ENCODE data around the gene KIF16B.
A peak's percentile ranks its signal among the peaks of the same experiment; 100 is the strongest.
"Not testable (repeated sequence)": the region's sequence is repeated elsewhere in the genome, so short reads cannot be mapped to it uniquely, and the experiment has no call there.

The KIF16B gene

DNA sequence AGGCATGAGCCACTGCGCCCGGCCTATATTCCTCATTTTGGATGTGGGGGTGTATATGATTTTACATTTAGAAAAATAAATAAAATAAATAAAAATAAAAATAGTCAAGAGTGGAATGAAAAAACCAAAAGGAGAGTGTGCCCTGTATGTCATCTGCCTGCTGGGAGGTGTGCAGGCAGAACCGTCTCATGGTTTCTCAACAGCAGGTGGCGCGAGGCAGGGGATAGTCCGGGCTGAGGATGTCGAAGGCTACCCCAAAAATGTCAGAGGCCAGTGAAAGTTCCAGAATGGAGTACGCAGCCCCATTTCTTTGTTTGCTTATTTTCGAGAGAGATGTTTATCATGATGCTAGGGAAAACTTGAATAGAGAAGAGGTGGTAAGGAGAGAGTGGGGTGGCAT is 16.4 kb upstream of the KIF16B start:
- no peak for DNase-seq (ENCODE audit: low read depth, low spot score)

DNA sequence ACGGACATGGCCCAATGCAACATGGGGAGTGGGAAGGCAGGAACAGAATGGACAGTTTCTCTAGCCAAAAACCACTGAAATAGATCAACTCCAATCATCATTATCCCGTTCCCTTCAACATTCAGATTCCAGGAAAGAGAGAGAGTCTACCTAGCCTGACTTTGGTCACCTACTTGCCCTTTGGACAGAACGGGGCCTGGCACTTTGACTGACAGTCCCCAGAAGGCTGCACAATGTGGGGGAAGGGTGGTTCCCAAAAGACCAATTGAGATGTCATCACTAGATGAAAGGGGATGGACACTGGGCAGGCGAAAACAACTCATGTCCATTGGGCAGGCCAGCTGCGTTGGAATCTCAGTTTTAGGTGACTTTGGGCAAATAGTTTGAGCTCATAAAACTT is 15.0 kb upstream of the KIF16B start:
- no peak for DNase-seq (ENCODE audit: low read depth, low spot score)

GRCh38 chr20:16587066-16587465 is 13.8 kb upstream of the KIF16B start:
- DNase-seq (ENCODE audit: low read depth, low spot score), result no peak

DNA sequence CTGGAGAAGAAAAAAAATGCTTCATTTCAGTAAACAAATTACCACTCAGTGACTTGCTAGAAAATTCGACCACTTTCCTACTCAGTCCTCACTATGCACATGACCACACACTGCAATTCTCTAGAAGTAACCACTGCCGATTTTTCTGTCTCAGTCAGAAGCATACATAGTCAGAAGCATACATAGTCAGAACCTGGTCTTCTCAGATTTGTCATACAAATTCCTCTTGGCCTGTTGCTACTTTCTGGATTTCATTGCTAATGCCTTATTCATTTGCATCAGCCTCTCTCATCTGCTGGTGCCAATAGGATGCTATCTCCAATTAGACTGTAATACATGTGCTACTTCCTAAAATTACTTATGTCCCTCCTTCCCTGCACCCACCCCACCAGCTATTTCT is 10.2 kb upstream of the KIF16B start:
- no peak for DNase-seq (ENCODE audit: low read depth, low spot score)

DNA sequence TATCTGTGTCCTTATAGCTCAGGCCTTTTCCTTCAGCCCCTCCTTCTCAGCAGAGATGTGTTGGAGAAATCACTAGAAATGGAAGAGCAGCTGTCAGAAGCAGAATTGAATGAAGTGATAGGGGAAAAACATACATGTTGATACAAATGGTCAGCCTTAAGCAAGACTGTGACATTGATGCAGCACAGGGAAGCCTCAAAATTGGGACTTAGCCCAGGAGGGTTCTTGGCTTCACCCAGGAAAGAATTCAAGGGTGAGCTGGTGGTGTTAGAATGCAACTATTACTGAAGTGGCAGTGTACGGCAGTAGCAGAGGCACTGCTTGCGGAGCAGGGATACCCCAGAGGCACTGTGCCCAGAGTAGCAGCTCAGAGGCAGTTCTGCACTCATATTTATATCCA is 8.0 kb upstream of the KIF16B start:
- DNase-seq (ENCODE audit: low read depth, low spot score), result no peak

- DNase-seq (ENCODE audit: low read depth, low spot score), result no peak
Measured at GRCh38 chr20:16580620-16581019, 7.4 kb upstream of the KIF16B start.

DNA sequence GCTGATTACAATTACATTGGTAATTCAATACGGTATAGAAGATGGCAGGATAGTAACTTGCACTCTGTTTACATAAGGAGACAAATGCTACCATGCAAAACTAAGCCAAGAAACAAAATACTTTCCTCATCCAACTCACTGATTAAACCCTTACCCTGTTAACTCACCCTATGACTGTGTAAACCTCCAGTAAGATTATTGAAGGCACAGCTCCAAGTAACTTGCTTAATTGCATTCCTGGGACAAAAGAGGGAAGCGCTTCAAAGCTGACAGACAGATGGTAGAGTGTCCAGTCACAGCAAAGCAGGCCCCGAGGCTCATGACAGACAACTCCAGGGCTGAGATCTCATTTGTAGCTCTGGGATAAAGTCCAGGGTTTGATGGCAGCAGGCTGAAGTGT is 6.9 kb upstream of the KIF16B start:
- peak; percentile 70 for DNase-seq (ENCODE audit: low read depth, low spot score)

- DNase-seq (ENCODE audit: low read depth, low spot score), result no peak
Measured at GRCh38 chr20:16576219-16576618, 3.0 kb upstream of the KIF16B start.

- no peak for DNase-seq (ENCODE audit: low read depth, low spot score)
Measured at GRCh38 chr20:16575390-16576140, 2.3 kb upstream of the KIF16B start.

DNA sequence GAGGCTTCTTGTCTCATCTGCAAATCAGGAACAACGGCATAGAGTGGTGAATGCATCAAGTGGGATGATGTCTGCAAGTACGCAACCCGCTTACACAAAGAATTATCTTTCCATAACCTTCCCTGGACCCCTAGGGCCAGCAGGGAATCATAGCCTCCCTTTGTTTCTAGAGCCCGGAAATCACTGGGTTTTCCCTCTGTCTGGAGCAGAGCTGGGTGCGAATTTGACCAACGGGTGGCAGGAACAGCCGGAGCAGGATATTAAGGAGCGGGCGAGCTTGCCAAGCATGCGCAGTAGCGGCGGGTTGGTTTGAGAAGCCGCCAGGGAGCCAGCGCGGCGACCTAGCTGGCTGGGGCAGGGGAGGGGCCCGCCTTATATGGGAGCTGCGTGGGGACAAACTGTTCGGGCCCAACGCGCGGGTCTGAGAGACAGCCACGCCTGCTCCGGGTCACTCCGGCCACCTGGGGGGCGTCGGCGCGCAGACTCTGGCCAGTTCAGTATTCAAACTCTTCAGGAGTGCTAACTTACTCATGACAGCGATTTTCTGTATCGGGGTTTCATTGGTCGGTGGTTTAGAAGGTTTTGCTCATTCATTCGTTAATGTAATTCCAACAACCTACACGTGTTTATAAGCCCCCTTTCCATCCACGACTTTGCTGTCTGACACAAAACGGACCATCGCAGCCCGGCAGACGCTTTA is 1.6 kb upstream of the KIF16B start:
- peak; percentile 89 for DNase-seq (ENCODE audit: low read depth, low spot score)

DNA sequence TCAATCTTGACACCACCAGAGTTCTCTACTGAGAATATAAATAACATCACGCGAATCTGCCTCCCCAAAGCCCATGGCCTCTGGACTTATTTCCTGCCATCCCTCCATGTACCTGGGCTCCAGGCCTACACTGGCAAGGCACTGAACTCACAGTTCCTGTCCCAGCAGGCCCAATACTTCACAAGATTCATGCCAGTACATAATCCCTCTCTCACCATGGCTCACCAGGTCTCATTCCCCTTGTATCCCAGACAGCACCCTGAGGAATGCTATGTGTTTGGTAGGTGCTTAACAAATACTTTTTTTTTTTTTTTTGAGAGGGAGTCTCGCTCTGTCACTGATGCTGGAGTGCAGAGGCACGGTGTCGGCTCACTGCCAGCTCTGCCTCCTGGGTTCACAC is 1.9 kb downstream of the KIF16B start:
- DNase-seq (ENCODE audit: low read depth, low spot score), result no peak

GRCh38 chr20:16569246-16570153 is 3.7 kb downstream of the KIF16B start:
- DNase-seq (ENCODE audit: low read depth, low spot score), result no peak

GRCh38 chr20:16566080-16566479 is 7.2 kb downstream of the KIF16B start:
- no peak for DNase-seq (ENCODE audit: low read depth, low spot score)

GRCh38 chr20:16564079-16564478 is 9.2 kb downstream of the KIF16B start:
- DNase-seq (ENCODE audit: low read depth, low spot score), result not testable (repeated sequence)

- no peak for DNase-seq (ENCODE audit: low read depth, low spot score)
Measured at GRCh38 chr20:16563066-16563806, 10.0 kb downstream of the KIF16B start.

DNA sequence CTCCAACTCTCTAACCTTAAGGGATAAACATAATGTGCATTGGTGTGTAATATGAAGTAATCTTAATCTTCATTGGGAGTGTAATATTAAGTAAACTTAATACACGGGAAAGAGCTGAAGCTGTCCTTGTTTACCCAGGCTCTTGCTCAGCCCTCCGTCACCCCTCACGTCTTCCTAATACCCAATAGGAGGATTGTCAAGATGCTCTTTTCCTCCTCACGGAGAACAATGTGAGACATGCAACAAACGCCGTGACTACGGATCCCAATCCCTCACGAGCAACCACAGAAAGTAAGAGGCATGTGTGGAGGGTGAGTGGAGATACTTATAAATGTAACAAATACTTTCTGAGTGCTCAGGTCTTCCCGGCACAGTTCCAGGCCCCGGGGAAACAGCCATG is 11.0 kb downstream of the KIF16B start:
- no peak for DNase-seq (ENCODE audit: low read depth, low spot score)

DNA sequence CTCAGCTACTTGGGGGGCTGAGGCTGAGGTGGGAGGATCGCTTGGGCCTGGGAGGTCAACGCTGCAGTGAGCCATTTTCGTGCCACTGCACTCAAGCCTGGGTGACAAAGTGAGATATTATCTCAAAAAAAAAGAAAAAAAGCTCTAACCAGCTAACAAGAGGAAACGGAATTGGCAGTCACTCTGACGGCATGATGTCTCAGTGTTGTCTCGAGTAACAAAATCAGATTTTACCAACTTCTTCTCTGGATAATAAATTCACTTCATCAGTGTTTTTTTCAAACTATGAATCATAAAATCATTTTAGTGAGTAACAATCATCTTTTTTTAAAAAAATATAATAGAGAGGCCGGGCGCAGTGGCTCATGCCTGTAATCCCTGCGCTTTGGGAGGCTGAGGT is 12.6 kb downstream of the KIF16B start:
- no peak for DNase-seq (ENCODE audit: low read depth, low spot score)

GRCh38 chr20:16560216-16560615 is 13.0 kb downstream of the KIF16B start:
- DNase-seq (ENCODE audit: low read depth, low spot score), result no peak

GRCh38 chr20:16556301-16556700 is 16.9 kb downstream of the KIF16B start:
- DNase-seq (ENCODE audit: low read depth, low spot score), result no peak

GRCh38 chr20:16555754-16556153 is 17.5 kb downstream of the KIF16B start:
- DNase-seq (ENCODE audit: low read depth, low spot score), result no peak

DNA sequence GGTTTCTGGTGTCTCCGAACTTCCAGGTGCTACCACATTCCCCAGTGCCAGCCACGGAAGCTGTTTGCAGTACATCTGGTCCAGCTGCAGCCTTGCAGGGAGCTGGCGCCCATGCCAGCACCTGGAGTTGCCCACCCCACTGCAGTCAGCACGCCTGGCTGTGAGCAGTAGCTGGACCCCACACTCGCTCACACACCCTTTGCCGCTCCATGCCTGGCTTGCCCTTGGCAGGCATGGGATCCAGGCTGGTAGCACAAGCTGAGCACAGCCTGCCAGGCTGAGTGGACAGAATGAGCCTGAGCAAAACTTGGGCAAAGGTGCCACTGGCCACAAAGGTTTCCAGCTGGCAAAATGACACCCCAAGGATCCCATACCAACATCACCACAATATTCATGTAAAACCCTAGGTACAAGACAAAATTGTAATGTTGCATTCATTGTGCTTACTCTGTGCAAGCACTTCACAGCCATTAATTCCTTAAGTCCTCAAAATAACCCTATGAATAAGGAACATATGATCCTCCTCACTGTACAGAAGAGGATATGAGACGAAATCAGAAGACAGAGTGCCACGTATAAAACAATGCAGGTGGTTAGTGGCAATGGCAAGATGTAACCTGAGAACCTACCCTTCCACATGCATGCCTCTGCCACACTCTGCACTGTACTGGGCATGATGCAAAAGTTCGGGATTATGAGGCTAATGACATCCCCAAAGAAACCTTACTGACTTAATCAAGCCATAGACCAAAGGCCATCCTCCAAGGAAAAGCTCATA is 18.3 kb downstream of the KIF16B start:
- DNase-seq (ENCODE audit: low read depth, low spot score), result no peak
